ENCODE data around the gene SPG11.

DNA sequence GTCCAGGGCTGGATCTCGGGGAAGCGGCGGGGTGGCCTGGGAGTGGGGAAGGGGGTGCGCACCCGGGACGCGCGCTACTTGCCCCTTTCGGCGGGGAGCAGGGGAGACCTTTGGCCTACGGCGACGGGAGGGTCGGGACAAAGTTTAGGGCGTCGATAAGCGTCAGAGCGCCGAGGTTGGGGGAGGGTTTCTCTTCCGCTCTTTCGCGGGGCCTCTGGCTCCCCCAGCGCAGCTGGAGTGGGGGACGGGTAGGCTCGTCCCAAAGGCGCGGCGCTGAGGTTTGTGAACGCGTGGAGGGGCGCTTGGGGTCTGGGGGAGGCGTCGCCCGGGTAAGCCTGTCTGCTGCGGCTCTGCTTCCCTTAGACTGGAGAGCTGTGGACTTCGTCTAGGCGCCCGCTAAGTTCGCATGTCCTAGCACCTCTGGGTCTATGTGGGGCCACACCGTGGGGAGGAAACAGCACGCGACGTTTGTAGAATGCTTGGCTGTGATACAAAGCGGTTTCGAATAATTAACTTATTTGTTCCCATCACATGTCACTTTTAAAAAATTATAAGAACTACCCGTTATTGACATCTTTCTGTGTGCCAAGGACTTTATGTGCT is 48.4 kb upstream of the SPG11 start:
- TF ChIP-seq POLR2AphosphoS5 (IDR thresholded peaks at IDR 0.05) (no peak), POLR2A (IDR thresholded peaks at IDR 0.05) (no peak)
- TF ChIP-seq, protein P1, sequence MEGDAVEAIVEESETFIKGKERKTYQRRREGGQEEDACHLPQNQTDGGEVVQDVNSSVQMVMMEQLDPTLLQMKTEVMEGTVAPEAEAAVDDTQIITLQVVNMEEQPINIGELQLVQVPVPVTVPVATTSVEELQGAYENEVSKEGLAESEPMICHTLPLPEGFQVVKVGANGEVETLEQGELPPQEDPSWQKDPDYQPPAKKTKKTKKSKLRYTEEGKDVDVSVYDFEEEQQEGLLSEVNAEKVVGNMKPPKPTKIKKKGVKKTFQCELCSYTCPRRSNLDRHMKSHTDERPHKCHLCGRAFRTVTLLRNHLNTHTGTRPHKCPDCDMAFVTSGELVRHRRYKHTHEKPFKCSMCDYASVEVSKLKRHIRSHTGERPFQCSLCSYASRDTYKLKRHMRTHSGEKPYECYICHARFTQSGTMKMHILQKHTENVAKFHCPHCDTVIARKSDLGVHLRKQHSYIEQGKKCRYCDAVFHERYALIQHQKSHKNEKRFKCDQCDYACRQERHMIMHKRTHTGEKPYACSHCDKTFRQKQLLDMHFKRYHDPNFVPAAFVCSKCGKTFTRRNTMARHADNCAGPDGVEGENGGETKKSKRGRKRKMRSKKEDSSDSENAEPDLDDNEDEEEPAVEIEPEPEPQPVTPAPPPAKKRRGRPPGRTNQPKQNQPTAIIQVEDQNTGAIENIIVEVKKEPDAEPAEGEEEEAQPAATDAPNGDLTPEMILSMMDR (IDR thresholded peaks at IDR 0.05): no peak
